PC-3 (cell line): ENCODE measurements around the gene ACD.

Experiments used
- EZH2 ChIP-seq: fragments of 300-600 bp; sonication (generic); IDR thresholded peaks from one replicate; pipeline ENCODE4 v1.6.1; 2017; ENCODE audit warnings: antibody characterized with exemption, mild to moderate bottlenecking, low read length; ENCODE audit not compliant: unreplicated experiment
- TF ChIP-seq, protein P1 (sequence below): fragments of 300-600 bp; sonication (generic); conservative IDR thresholded peaks from 2 replicates; pipeline ENCODE4 v1.5.1; 2017; ENCODE audit warnings: antibody characterized with exemption, low read depth, mild to moderate bottlenecking, low read length

DNA sequence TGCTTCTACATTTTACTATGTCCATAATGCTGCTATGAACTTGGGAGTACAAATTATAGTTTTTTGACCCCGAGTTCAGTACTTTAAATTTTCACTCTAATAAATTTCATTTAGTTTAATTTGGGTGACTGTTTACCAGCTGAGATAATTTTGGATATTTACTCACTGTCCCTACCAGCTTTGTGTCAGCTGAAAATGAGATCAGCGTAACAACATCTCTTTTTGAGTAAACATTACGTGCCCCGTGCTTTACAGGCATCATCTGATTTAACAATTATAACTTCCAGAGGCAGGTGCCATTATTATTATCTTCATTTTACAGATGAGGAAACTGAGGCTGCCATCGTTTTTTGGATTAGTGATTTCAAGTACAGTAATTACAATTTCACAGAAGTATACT is 44.0 kb upstream of the ACD start:
- TF ChIP-seq, protein P1, sequence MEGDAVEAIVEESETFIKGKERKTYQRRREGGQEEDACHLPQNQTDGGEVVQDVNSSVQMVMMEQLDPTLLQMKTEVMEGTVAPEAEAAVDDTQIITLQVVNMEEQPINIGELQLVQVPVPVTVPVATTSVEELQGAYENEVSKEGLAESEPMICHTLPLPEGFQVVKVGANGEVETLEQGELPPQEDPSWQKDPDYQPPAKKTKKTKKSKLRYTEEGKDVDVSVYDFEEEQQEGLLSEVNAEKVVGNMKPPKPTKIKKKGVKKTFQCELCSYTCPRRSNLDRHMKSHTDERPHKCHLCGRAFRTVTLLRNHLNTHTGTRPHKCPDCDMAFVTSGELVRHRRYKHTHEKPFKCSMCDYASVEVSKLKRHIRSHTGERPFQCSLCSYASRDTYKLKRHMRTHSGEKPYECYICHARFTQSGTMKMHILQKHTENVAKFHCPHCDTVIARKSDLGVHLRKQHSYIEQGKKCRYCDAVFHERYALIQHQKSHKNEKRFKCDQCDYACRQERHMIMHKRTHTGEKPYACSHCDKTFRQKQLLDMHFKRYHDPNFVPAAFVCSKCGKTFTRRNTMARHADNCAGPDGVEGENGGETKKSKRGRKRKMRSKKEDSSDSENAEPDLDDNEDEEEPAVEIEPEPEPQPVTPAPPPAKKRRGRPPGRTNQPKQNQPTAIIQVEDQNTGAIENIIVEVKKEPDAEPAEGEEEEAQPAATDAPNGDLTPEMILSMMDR, result no peak
- TF ChIP-seq EZH2, result no peak
